Measurements from ENCODE around the gene FAM163B.

Gene FAM163B

GRCh38 chr9:133595910-133596309 lies 13.3 kb downstream of the FAM163B start:
- no peak for DNase-seq (ENCODE audit: low read depth)
- no peak overlapping the region for H3K4me3 ChIP-seq (ENCODE audit: low read depth, low read length)
- no peak for TF ChIP-seq CTCF (IDR thresholded peaks at IDR 0.05; ENCODE audit: control insufficient read depth, extremely low read depth, insufficient read depth)

- TF ChIP-seq CTCF (IDR thresholded peaks at IDR 0.05; ENCODE audit: control insufficient read depth, extremely low read depth, insufficient read depth): no peak
- H3K4me3 ChIP-seq (ENCODE audit: low read depth, low read length): no peak overlapping the region
- DNase-seq (ENCODE audit: low read depth): no peak
These were observed 14.9 kb downstream of the FAM163B start for GRCh38 chr9:133594310-133594709.

- DNase-seq (ENCODE audit: low read depth): no peak
- no peak overlapping the region for H3K4me3 ChIP-seq (ENCODE audit: low read depth, low read length)
- no peak for TF ChIP-seq CTCF (IDR thresholded peaks at IDR 0.05; ENCODE audit: control insufficient read depth, extremely low read depth, insufficient read depth)
These were observed 15.5 kb downstream of the FAM163B start for GRCh38 chr9:133593587-133594253.

GRCh38 chr9:133592731-133593409 lies 16.3 kb downstream of the FAM163B start:
- no peak overlapping the region for H3K4me3 ChIP-seq (ENCODE audit: low read depth, low read length)
- peak; percentile 46 for TF ChIP-seq CTCF (IDR thresholded peaks at IDR 0.05; ENCODE audit: control insufficient read depth, extremely low read depth, insufficient read depth)
- no peak for DNase-seq (ENCODE audit: low read depth)

- DNase-seq (ENCODE audit: low read depth): no peak
- no peak overlapping the region for H3K4me3 ChIP-seq (ENCODE audit: low read depth, low read length)
- no peak for TF ChIP-seq CTCF (IDR thresholded peaks at IDR 0.05; ENCODE audit: control insufficient read depth, extremely low read depth, insufficient read depth)
These were observed 17.2 kb downstream of the FAM163B start for GRCh38 chr9:133591985-133592384.

- DNase-seq (ENCODE audit: low read depth): no peak
- H3K4me3 ChIP-seq (ENCODE audit: low read depth, low read length): no peak overlapping the region
- TF ChIP-seq CTCF (IDR thresholded peaks at IDR 0.05; ENCODE audit: control insufficient read depth, extremely low read depth, insufficient read depth): no peak
These were observed 17.9 kb downstream of the FAM163B start for GRCh38 chr9:133591116-133591910.

Data from LNCaP clone FGC (cell line).